WTC11 (cell line): ENCODE data around the gene STIM2. TPM values are rescaled to one million over a fixed set of nuclear protein-coding genes. Genes with fewer than 3 reads are reported as not detected.

Experiments used
- ATAC-seq: fragments of 200-7000 bp; cut with Tn5 transposase; 2 replicates; pipeline ENCODE4 v1.10.0; 2021; ENCODE audit warnings: mild to moderate bottlenecking, moderate library complexity
- CTCF ChIA-PET: fragments of 300-600 bp; sonication (Branson Sonifier 250); formaldehyde crosslinking; loops from one replicate; lab custom pipeline; 2021; ENCODE audit warnings: antibody characterized with exemption; lab: Charles Lee
- POLR2A ChIA-PET: fragments of 350-600 bp; sonication (Branson Sonifier 250); formaldehyde crosslinking; loops from one replicate; lab custom pipeline; 2021; ENCODE audit warnings: antibody characterized with exemption; lab: Charles Lee
- DNase-seq: peaks from one replicate; pipeline ENCODE4 v3.0.0; 2021; ENCODE audit warnings: low spot score
- H3K27ac Mint-ChIP-seq: 2 replicates; pipeline ENCODE4 v1.8.0; 2021; ENCODE audit warnings: mixed read lengths
- H3K27me3 Mint-ChIP-seq: 2 replicates; pipeline ENCODE4 v1.8.0; 2021; ENCODE audit warnings: low read depth, mild to moderate bottlenecking, moderate library complexity, mixed read lengths
- H3K36me3 Mint-ChIP-seq: 2 replicates; pipeline ENCODE4 v1.8.0; 2021; ENCODE audit warnings: mixed read lengths
- H3K4me1 Mint-ChIP-seq: 2 replicates; pipeline ENCODE4 v1.8.0; 2022; ENCODE audit warnings: mixed read lengths
- H3K4me3 Mint-ChIP-seq: 2 replicates; pipeline ENCODE4 v1.8.0; 2021; ENCODE audit warnings: mild to moderate bottlenecking, moderate library complexity, mixed read lengths
- H3K9me3 Mint-ChIP-seq: 2 replicates; pipeline ENCODE4 v1.8.0; 2021; ENCODE audit warnings: mixed read lengths
- AR ChIP-seq: fragments of 250-450 bp; sonication (Bioruptor Pico); IDR thresholded peaks from 2 replicates; pipeline ENCODE4 v1.9.0; 2021; ENCODE audit warnings: mild to moderate bottlenecking
- E2F4 ChIP-seq: sonication (generic); formaldehyde crosslinking; IDR thresholded peaks from 2 replicates; pipeline ENCODE4 v1.8.1; 2022; ENCODE audit warnings: low read depth, mild to moderate bottlenecking, moderate library complexity, missing genetic modification reagents, borderline replicate concordance
- NFYB ChIP-seq: sonication (generic); formaldehyde crosslinking; conservative IDR thresholded peaks from 2 replicates; pipeline ENCODE4 v1.8.0; 2022; ENCODE audit warnings: low read depth, missing genetic modification reagents
- PRDM15 ChIP-seq: sonication (generic); formaldehyde crosslinking; IDR thresholded peaks from 2 replicates; pipeline ENCODE4 v1.8.0; 2022; ENCODE audit warnings: missing genetic modification reagents
- PREB ChIP-seq: sonication (generic); formaldehyde crosslinking; IDR thresholded peaks from 2 replicates; pipeline ENCODE4 v1.8.1; 2022; ENCODE audit warnings: mild to moderate bottlenecking, missing genetic modification reagents, moderate library complexity, borderline replicate concordance
- RELA ChIP-seq: sonication (generic); formaldehyde crosslinking; IDR thresholded peaks from 2 replicates; pipeline ENCODE4 v1.8.1; 2022; ENCODE audit warnings: missing genetic modification reagents, mild to moderate bottlenecking, borderline replicate concordance
- SOX15 ChIP-seq: fragments of 250-450 bp; sonication (Bioruptor Pico); IDR thresholded peaks from 2 replicates; pipeline ENCODE4 v1.9.0; 2021; ENCODE audit warnings: mild to moderate bottlenecking
- TCF7 ChIP-seq: sonication (generic); formaldehyde crosslinking; IDR thresholded peaks from 2 replicates; pipeline ENCODE4 v1.8.0; 2022; ENCODE audit warnings: mild to moderate bottlenecking, low read depth, missing genetic modification reagents, moderate library complexity
- TEAD1 ChIP-seq: sonication (generic); formaldehyde crosslinking; IDR thresholded peaks from 2 replicates; pipeline ENCODE4 v1.8.0; 2022; ENCODE audit warnings: mild to moderate bottlenecking, missing genetic modification reagents
- USF2 ChIP-seq: sonication (generic); formaldehyde crosslinking; IDR thresholded peaks from 2 replicates; pipeline ENCODE4 v1.8.1; 2023; ENCODE audit warnings: mild to moderate bottlenecking, missing genetic modification reagents, moderate library complexity
- ZNF416 ChIP-seq: fragments of 250-450 bp; sonication (Bioruptor Pico); IDR thresholded peaks from 2 replicates; pipeline ENCODE4 v1.9.0; 2021; ENCODE audit warnings: mild to moderate bottlenecking, inconsistent platforms
- ZNF512 ChIP-seq: sonication (generic); formaldehyde crosslinking; IDR thresholded peaks from 2 replicates; pipeline ENCODE4 v1.8.1; 2022; ENCODE audit warnings: missing genetic modification reagents, borderline replicate concordance
- ZNF671 ChIP-seq: fragments of 250-450 bp; sonication (Bioruptor Pico); IDR thresholded peaks from 2 replicates; pipeline ENCODE4 v1.8.0; 2021; ENCODE audit warnings: mild to moderate bottlenecking
- total RNA-seq: library from RNA; stranded (reverse); gene quantifications from 3 replicates; pipeline ENCODE4 v1.2.3, GENCODE V29; 2021
- TF ChIP-seq, protein P1 (sequence below): fragments of 250-450 bp; sonication (Bioruptor Pico); IDR thresholded peaks from 2 replicates; pipeline ENCODE4 v1.9.0; 2021; ENCODE audit warnings: moderate library complexity, mild to moderate bottlenecking, inconsistent platforms, borderline replicate concordance
- TF ChIP-seq, protein P2 (sequence below): sonication (generic); formaldehyde crosslinking; IDR thresholded peaks from 2 replicates; pipeline ENCODE4 v1.8.1; 2022; ENCODE audit warnings: low read depth, missing genetic modification reagents, borderline replicate concordance

STIM2 gene
- total RNA-seq, 1 experiment from 2014 or later, result 22.4 TPM

DNA sequence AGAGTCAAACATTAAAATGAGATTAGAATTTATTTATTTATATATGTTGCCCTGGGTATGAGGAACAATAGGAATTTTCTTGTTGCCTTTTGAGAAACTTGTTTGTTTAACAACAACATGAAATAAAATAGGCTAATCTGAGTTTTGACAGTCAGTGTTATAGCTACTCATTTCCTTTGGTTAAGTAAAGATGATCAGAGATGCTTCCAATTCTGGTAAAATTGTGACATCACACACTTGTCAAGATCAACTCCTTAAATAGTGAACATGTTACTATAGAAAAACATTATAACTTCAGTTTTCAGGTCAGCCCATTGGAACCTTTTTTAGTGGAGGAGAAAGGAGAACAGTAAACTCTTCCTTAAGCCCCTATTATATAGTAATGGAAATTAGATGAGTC, 136.1 kb downstream of the STIM2 start (continued):
- no peak for TF ChIP-seq PRDM15
- TF ChIP-seq E2F4 (CRISPR knock-in tag), result no peak
- TF ChIP-seq ZNF671 (CRISPR knock-in tag), result no peak
- no peak for TF ChIP-seq ZNF416 (CRISPR knock-in tag)
- no peak for TF ChIP-seq NFYB
- no peak for TF ChIP-seq SOX15 (CRISPR knock-in tag)
- no peak for TF ChIP-seq ZNF512
- TF ChIP-seq TEAD1, result no peak
- no peak for TF ChIP-seq AR (CRISPR knock-in tag)
- TF ChIP-seq, all 79 proteins: peak for 0

DNA sequence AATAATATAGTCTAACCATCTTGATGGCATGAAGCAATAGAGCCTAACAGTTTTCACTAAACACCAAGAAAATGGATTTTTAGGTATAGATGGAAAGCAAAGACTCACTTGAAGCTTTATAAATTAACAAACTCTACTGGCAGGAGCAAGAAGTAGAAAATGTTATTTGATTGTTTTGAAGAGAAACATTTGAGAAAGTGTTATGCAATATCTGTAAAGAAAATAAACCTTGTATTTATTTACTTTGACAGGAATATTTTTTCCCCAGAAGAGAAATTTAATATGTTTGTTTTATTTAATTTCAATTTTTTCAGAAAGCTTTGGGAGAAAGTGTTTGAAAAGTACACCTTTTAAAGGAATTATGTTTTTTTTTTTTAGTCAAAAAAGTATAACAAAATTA, 139.0 kb downstream of the STIM2 start:
- CTCF ChIA-PET, result interaction anchor here (1.3 kb wide), 1 partner anchor 11 kb away, joined by 4 read pairs; no protein-coding TSS in a partner anchor
- POLR2A ChIA-PET, result no interaction called here
- Mint-ChIP-seq H3K36me3 (no peaks in the 10 kb centered on the region), H3K27ac (no peak overlapping the region), H3K9me3 (no peaks in the 10 kb centered on the region), H3K27me3 (no peaks in the 10 kb centered on the region), H3K4me1 (peaks cover 26% of the 10 kb centered on the region), H3K4me3 (no peak overlapping the region)
- ATAC-seq, result no peak
- DNase-seq, result no peak
- TF ChIP-seq, protein P1, sequence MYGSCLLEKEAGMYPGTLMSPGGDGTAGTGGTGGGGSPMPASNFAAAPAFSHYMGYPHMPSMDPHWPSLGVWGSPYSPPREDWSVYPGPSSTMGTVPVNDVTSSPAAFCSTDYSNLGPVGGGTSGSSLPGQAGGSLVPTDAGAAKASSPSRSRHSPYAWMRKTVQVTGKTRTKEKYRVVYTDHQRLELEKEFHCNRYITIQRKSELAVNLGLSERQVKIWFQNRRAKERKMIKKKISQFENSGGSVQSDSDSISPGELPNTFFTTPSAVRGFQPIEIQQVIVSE (CRISPR knock-in tag), result no peak
- no peak for TF ChIP-seq PRDM15
- no peak for TF ChIP-seq PREB
- no peak for TF ChIP-seq RELA (CRISPR knock-in tag)
- TF ChIP-seq, protein P2, sequence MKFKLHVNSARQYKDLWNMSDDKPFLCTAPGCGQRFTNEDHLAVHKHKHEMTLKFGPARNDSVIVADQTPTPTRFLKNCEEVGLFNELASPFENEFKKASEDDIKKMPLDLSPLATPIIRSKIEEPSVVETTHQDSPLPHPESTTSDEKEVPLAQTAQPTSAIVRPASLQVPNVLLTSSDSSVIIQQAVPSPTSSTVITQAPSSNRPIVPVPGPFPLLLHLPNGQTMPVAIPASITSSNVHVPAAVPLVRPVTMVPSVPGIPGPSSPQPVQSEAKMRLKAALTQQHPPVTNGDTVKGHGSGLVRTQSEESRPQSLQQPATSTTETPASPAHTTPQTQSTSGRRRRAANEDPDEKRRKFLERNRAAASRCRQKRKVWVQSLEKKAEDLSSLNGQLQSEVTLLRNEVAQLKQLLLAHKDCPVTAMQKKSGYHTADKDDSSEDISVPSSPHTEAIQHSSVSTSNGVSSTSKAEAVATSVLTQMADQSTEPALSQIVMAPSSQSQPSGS (CRISPR knock-in tag), result no peak
- TF ChIP-seq ZNF671 (CRISPR knock-in tag), result no peak
- no peak for TF ChIP-seq TCF7 (CRISPR knock-in tag)
- no peak for TF ChIP-seq USF2
- no peak for TF ChIP-seq ZNF512
